Tibial nerve (tissue), 4 donors: ENCODE data around the gene CEP112. TPM values are rescaled to one million over a fixed set of nuclear protein-coding genes. Genes with fewer than 3 reads are reported as not detected.
A peak's percentile ranks its signal among the peaks of the same experiment; 100 is the strongest.

Experiments used
- DNase-seq, 2 donors: peaks; one replicate each; pipeline ENCODE4 v3.0.0-alpha.2; 2019; ENCODE audit warnings: low spot score in 2 of 2
- H3K27ac ChIP-seq, 4 donors: fragments of 200-600 bp; sonication (generic) in 3 of 4; one replicate each; pipeline ENCODE4 v1.5.1; 2017 to 2019; ENCODE audit warnings: mild to moderate bottlenecking in 1 of 4
- H3K27me3 ChIP-seq, 2 donors: fragments of 200-600 bp; sonication (generic) in 1 of 2; one replicate each; pipeline versions ENCODE4 v1.5.1 to v1.6.0; 2017 to 2019
- H3K36me3 ChIP-seq, 3 donors: fragments of 200-600 bp; sonication (generic); one replicate each; pipeline ENCODE4 v1.5.1; 2018 to 2019
- H3K4me1 ChIP-seq, 4 donors: fragments of 200-600 bp; sonication (generic) in 3 of 4; one replicate each; pipeline ENCODE4 v1.5.1; 2017 to 2019
- H3K4me3 ChIP-seq, 4 donors: fragments of 200-600 bp; sonication (generic) in 3 of 4; one replicate each; pipeline ENCODE4 v1.5.1; 2017 to 2019; ENCODE audit warnings: mild to moderate bottlenecking in 1 of 4, moderate library complexity in 1 of 4
- H3K9me3 ChIP-seq, 4 donors: fragments of 200-600 bp; sonication (generic) in 3 of 4; one replicate each; pipeline ENCODE4 v1.5.1; 2017 to 2019
- CTCF ChIP-seq, 5 experiments: fragments of 200-600 bp in 3 of 5; fragments of 450-650 bp in 2 of 5; sonication (generic) in 3 of 5; IDR thresholded peaks; one replicate each; pipeline ENCODE4 v1.5.1; 2016 to 2019; ENCODE audit warnings: antibody characterized with exemption in 5 of 5, mild to moderate bottlenecking in 3 of 5, moderate library complexity in 2 of 5
- EP300 ChIP-seq, 2 donors: sonication (generic); formaldehyde crosslinking; IDR thresholded peaks; one replicate each; pipeline ENCODE4 v1.6.1; 2017; ENCODE audit warnings: antibody characterized with exemption in 2 of 2, mild to moderate bottlenecking in 1 of 2
- POLR2A ChIP-seq, 2 donors: fragments of 450-650 bp; IDR thresholded peaks; one replicate each; pipeline ENCODE4 v1.6.1; 2017; ENCODE audit warnings: antibody characterized with exemption in 2 of 2, mild to moderate bottlenecking in 2 of 2, moderate library complexity in 2 of 2
- WGBS, 2 donors: methylation state at CpG; one replicate each; pipeline ENCODE4 v1.1.5; 2018; 5-methylcytosine and 5-hydroxymethylcytosine counted together
- total RNA-seq, 4 donors: library from RNA; depleted of rRNA; stranded (reverse); fragments of >200 nt; gene quantifications; one replicate each; pipeline ENCODE4 v1.1.0, GENCODE V29; 2016

CEP112 gene
- total RNA-seq, 4 donors from 2014 or later: 26.0 to 46.8 (median 34.2) TPM

- Histone ChIP-seq H3K9me3 (no peaks in the 10 kb centered on the region), H3K36me3 (no peaks in the 10 kb centered on the region)
These were observed 526.0 kb downstream of the CEP112 start for GRCh38 chr17:65665966-65666365.

GRCh38 chr17:65664696-65665095 lies 527.2 kb downstream of the CEP112 start:
- Histone ChIP-seq H3K9me3 (no peaks in the 10 kb centered on the region), H3K27me3 (no peaks in the 10 kb centered on the region), H3K36me3 (no peaks in the 10 kb centered on the region), H3K4me1 (peaks cover 0 to 14% (median 0%) of the 10 kb centered on the region in 4 donors), H3K27ac (no peak overlapping the region), H3K4me3 (no peak overlapping the region)
- DNase-seq: no peak
- WGBS, 2 donors: 94 to 100% methylated on average over 1 of the region's 1 CpG
- no peak for TF ChIP-seq CTCF (IDR thresholded peaks at IDR 0.05)
- TF ChIP-seq POLR2A (IDR thresholded peaks at IDR 0.05): no peak
- TF ChIP-seq EP300 (IDR thresholded peaks at IDR 0.05): no peak

More at GRCh38 chr17:65665966-65666365, 526.0 kb downstream of the CEP112 start:
- 84 to 96% methylated on average over 2 of the region's 2 CpGs for WGBS, 2 donors
- DNase-seq: no peak
- no peak for TF ChIP-seq CTCF (IDR thresholded peaks at IDR 0.05)
- TF ChIP-seq EP300 (IDR thresholded peaks at IDR 0.05): no peak
- no peak for TF ChIP-seq POLR2A (IDR thresholded peaks at IDR 0.05)
- Histone ChIP-seq H3K4me3 (no peak overlapping the region), H3K27ac (no peak overlapping the region), H3K27me3 (no peaks in the 10 kb centered on the region), H3K4me1 (peaks cover 0 to 14% (median 0%) of the 10 kb centered on the region in 4 donors)

GRCh38 chr17:65664266-65664665 lies 527.7 kb downstream of the CEP112 start:
- H3K4me1 ChIP-seq: peaks cover 0 to 14% (median 0%) of the 10 kb centered on the region in 4 donors
- H3K4me3 ChIP-seq: no peak overlapping the region
- DNase-seq: peak in 1 of 2 donors; percentile 11
- no peak overlapping the region for H3K27ac ChIP-seq
- WGBS, 2 donors: 86 to 89% methylated on average over 4 of the region's 4 CpGs
- no peaks in the 10 kb centered on the region for H3K27me3 ChIP-seq
- H3K36me3 ChIP-seq: no peaks in the 10 kb centered on the region
- no peak for TF ChIP-seq CTCF (IDR thresholded peaks at IDR 0.05)
- no peak for TF ChIP-seq POLR2A (IDR thresholded peaks at IDR 0.05)
- no peak for TF ChIP-seq EP300 (IDR thresholded peaks at IDR 0.05)
- no peaks in the 10 kb centered on the region for H3K9me3 ChIP-seq

DNA sequence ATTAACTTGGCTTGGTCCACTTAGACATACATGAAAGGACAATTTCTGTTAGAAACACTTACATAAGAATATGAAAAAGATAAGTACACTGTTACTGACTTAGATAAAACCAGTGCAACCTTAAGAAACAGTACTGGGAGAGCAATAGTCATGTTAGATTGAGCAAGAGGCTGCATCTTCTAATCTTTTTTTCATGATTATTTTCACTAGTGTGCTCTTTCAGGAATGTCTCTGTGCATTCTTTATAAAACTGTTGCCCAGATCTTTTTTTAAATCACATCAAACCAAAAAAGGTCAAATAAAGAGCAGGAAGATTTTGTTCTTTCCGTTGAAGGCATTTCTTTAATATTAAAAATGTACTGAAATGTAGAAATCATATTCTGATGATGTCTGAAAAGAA lies 529.7 kb downstream of the CEP112 start:
- Histone ChIP-seq H3K9me3 (no peaks in the 10 kb centered on the region), H3K36me3 (no peaks in the 10 kb centered on the region), H3K4me1 (peaks cover 0 to 14% (median 0%) of the 10 kb centered on the region in 4 donors), H3K27me3 (no peaks in the 10 kb centered on the region), H3K27ac (no peak overlapping the region), H3K4me3 (no peak overlapping the region)
- DNase-seq: no peak
- 24 to 30% methylated on average over 1 of the region's 1 CpG for WGBS, 2 donors
- TF ChIP-seq POLR2A (IDR thresholded peaks at IDR 0.05) (no peak), CTCF (IDR thresholded peaks at IDR 0.05) (no peak), EP300 (IDR thresholded peaks at IDR 0.05) (no peak)

DNA sequence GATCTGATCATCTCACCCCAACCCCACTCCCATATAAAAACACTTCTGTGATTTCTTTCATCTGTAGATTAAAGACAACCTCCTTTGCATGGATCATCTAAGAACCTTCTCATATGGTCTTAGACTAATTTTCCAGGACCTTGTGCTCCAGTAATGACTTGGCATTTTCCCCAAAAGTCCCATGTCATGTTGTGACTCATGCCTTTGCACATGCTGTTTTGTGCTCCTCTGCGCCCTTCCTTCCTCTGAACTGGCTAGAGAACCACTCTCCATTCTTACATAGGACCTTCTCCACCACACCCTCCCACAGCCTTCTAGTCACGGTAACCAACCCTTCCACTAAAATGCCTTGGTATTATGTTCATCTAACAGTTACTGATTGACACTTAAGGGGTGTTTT lies 531.0 kb downstream of the CEP112 start:
- TF ChIP-seq CTCF (IDR thresholded peaks at IDR 0.05) (no peak), EP300 (IDR thresholded peaks at IDR 0.05) (no peak)
- no peak overlapping the region for H3K27ac ChIP-seq
- no peaks in the 10 kb centered on the region for H3K36me3 ChIP-seq
- 86 to 90% methylated on average over 2 of the region's 2 CpGs for WGBS, 2 donors
- H3K4me1 ChIP-seq: peaks cover 0 to 14% (median 0%) of the 10 kb centered on the region in 4 donors
- no peaks in the 10 kb centered on the region for H3K9me3 ChIP-seq
- no peak overlapping the region for H3K4me3 ChIP-seq
- DNase-seq: no peak
- no peaks in the 10 kb centered on the region for H3K27me3 ChIP-seq
